ENCODE measurements around the gene WDR4.
"Not testable (repeated sequence)": the region's sequence is repeated elsewhere in the genome, so short reads cannot be mapped to it uniquely, and the experiment has no call there.

The WDR4 gene

GRCh38 chr21:42851812-42852665 lies 27.3 kb downstream of the WDR4 start:
- DNase-seq = no peak

- no peak for DNase-seq
Measured at GRCh38 chr21:42850866-42851391, 28.4 kb downstream of the WDR4 start.

DNA sequence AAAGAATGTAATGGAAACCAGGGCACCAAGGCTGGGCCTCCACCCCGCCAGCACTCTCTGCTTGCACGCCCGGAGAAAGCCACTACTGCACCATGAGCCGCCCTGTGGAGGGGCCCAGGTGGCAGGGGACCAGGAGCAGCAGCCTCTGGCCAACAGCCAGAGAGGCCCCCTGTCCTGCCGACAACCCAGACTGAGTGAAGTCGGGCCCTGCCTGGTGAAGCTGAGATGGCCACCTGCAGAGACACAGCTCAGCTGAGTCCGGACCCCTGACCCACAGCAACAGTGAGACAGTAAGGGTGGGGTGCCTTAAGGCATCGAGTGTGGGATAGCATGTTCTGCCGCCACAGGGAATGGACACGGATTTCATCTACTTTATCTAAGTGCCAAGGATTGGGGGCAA lies 28.9 kb downstream of the WDR4 start:
- no peak for DNase-seq

- no peak for DNase-seq
Measured at GRCh38 chr21:42849759-42850412, 29.5 kb downstream of the WDR4 start.

DNA sequence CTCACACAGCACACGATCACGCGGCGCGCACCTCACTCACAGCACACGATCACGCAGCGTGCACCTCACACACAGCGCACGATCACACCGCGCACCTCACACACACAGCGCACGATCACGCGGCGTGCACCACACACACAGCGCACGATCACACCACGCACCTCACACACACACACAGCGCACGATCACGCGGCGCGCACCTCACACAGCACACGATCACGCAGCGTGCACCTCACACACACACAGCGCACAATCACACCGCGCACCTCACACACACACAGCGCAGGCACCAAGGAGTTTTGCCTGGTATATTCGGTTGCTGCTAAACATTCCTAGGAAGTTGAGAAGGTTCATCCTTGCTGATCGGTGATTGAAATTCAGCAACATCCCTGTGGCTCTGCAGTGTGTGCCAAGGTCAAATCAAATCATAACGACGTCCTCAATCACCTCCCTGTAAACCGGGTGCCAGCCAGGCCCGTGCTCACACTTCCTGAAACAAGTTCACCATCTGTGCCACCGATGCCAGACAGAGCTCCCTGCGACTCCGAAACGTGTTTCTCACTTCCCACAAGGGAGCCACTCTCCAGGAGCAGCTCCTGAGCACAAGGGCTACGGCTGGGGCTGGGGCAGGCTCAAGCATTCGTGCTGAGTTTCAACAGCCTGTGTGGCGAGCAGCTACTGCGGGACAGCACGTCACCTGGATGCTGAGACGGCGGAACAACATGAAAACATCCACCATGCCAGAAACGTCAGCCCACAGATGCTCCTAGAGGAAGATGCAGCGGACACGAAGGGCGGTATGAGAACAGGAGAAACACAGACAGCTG lies 30.2 kb downstream of the WDR4 start:
- no peak for DNase-seq

GRCh38 chr21:42848144-42848931 lies 31.0 kb downstream of the WDR4 start:
- DNase-seq = not testable (repeated sequence)

DNA sequence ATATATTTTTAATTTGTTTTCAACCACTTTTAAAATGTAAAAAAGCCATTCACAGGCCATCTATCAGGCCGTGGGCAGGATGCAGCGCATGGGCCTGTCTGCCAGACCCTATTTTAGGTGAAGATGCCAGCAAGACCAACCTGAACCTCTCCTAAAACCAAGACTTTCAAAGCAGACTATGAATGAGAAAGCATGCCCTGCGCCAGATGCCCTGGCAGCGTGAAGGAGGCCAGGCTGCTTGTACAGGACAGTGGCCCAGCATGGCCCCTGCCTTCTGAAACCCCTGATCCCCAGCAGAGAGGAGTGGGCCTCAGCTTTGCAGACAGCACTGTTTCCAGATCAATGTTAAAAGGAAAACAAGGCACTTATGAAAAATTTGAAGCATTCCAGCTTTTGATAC lies 31.6 kb downstream of the WDR4 start:
- DNase-seq = no peak

DNA sequence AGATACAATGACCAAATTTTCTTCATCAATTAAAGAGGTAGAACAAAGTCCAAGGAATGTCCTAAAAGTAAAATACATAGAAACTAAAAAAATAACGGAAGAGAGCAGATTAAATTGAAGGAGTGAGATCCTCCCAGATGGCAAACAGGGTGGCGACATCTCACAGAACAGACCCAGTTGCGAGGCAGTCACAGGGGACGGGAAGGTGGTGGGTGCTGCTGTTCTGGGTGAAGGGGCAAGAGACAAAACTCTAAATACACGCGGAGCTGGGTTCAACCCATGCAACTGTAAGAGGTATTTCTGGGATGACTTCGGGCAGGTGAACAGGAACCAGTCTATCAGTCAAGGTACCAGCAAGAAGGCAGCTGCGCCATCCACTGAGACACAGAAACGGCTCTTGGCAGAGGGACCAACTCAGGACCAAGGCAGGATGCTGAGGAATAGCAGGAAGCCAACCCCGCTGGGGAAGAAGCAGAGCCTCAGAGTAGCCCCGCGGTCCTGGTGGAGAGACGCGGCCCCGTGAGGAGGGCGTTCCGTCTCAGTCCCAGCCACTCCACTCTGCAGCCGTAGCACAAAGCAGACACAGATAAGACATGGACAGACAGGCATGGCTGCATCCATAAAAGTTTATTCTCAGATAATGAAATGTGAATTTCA lies 32.2 kb downstream of the WDR4 start:
- DNase-seq = no peak

GRCh38 chr21:42846221-42846620 lies 33.1 kb downstream of the WDR4 start:
- no peak for DNase-seq

DNA sequence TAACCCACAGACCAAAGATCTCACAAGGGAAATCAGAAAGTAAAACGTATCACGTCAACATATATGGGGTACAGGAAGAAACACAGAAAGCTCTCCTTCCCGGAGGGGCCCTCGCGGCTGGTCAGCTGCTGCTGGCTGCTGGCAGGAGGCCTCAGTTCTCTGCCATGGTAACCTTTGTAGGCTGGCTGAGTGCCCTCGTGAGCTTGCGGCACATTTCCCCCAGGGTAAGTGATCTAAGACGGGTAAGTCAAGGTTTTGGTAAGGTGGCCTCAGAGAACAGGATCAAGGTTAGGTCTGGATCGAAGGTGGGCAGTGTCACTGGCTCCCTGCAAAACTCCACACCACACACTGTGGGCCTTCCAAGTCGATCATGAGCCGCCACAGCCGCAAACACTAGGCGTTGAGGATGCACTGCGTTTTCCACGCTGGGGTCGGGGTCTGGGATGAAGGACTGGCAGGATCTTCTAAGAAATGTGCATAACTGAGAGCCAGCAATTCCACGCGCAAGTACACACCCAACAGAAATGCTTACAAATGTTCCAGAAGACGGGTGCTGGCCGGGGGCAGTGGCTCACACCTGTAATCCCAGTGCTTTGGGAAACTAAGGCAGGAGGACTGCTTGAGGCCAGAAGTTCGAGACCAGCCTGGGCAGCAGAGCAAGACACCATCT lies 33.9 kb downstream of the WDR4 start:
- no peak for DNase-seq

DNA sequence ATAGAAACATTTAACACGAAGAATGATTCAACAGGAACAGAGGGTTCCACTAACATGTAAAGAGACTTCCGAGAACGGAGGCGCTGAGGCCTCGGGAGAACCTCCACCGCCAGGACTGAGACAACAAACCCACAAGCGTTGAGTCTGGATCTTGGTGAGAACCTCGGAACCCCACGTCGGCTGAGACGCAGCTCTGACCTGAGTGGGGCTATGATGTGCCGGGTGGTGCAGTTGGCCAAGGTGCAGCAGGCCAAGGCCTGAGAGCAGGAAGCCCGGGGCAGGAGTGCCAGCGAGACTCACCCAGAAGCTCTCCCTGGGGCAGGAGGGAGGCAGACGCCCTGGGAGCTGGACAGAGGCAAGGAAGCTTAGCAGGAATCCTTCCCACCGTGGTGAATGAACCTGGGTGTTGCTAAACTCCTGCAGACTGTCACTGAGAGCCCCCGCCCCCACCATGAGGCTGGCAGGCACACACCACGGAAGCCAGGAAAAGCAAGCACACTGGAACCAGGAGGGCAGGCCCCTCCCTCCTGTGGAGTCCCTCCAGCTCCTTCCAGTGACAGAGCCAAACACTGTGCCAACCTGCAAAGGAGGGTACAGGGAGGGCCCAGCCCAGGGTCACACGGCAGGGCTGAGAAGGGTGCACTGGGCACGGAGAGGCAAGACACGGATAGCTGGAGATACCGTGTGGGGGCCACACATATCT lies 34.8 kb downstream of the WDR4 start:
- no peak for DNase-seq

- DNase-seq = no peak
Measured at GRCh38 chr21:42843056-42843455, 36.3 kb downstream of the WDR4 start.

DNA sequence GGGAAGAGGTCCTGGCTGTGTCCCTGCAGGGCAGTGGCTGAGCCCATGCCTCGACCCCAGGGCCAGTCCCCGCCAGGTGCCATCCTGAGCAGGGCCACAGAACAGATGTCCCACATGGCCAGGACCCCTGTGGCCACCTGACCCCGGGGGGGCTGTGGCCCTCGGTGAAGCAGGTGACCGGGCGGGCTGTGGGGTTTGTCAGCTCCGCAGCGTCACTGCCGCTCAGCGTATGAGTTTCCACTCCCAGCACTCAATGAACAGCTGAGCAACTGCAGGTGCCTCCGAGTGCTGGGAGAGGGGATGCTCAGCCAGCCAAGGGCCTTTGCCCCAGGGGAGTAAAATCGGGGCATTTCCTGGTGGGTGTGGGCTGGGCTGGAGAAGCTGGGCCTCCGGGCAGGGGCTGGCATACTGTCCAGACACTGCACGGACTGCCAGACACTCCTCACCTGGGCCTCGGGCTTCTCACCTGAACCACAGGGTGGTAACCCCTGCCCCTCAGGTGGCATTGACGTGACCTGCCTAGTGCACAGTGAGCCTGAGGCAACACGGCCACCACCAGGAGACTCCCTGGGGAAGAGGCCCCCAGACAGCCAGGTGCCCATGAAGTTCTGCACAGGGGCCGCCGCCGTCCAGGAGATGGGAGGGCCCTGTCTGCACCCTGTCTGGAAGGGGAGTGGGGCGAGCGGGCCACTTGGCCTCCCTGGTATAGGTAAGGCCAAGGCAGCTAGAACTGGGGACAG lies 37.3 kb downstream of the WDR4 start:
- not testable (repeated sequence) for DNase-seq

DNA sequence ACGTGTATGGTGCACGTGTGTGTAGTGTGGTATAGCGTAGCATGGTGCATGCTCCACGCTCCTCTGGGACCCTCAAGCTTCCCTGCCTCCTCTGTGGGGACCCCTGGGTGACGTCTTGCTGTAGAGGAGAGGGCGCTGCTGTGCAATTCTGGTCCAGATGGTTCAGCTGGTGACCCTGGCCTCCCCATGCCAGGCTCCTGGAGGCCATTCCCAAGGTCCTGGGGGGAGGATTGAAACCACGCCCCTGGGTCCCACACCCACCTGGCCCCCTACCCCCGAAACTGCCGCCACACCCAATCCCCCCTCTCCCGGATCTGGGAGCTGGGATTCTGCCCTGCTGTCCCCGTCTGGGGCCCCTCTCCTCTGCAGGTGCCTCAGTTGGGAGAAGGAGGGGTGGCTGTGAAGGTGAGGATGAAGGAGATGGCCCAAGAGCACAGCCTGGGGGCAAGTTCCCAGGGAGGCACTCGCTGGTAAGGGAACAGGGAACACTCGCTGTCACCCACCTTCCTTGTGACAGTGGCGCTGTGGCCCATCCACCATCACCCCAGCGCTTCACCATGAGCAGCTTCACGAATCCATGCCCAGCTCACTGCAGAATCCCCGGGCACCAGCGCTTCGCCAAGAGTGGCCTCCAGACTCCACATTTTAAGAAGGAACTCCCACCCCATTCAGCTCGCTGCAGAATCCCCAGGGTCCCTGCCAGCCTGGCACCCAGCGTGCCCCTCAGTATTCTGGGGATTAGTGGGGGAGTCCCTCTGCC lies 38.0 kb downstream of the WDR4 start:
- no peak for DNase-seq

DNA sequence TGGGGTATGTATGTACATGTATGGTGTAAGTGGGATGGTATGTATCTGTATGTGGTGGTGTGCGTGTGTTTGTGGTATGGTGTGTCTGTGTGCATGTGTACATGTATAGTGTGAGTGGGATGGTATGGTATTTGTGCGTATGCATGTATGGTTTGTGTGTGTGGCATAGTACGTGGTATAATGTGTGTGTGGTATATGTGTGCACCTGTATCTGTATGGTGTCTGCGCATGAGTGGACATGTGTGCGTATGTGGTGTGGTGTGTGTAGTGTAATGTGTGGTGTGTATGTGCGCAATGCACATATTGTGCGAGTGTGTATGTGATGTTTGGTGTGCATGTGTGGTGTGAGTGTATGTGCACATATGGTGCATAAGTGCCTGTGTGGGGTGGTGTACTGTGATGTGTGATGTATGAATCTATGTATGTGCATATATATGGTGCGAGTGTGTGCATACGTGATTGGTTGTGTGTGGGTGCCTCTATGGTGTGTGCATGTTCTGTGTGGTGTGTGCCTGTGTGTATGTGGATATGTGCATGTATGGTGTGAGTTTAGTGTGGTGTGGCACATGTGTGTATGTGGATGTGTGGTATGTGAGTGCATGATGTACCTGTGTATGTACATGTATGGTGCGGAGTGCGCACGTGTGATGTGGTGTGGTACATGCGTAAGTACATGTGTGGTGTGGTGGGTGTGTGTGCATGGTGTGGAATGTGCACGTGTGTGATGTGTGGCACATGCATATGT lies 38.8 kb downstream of the WDR4 start:
- no peak for DNase-seq

DNA sequence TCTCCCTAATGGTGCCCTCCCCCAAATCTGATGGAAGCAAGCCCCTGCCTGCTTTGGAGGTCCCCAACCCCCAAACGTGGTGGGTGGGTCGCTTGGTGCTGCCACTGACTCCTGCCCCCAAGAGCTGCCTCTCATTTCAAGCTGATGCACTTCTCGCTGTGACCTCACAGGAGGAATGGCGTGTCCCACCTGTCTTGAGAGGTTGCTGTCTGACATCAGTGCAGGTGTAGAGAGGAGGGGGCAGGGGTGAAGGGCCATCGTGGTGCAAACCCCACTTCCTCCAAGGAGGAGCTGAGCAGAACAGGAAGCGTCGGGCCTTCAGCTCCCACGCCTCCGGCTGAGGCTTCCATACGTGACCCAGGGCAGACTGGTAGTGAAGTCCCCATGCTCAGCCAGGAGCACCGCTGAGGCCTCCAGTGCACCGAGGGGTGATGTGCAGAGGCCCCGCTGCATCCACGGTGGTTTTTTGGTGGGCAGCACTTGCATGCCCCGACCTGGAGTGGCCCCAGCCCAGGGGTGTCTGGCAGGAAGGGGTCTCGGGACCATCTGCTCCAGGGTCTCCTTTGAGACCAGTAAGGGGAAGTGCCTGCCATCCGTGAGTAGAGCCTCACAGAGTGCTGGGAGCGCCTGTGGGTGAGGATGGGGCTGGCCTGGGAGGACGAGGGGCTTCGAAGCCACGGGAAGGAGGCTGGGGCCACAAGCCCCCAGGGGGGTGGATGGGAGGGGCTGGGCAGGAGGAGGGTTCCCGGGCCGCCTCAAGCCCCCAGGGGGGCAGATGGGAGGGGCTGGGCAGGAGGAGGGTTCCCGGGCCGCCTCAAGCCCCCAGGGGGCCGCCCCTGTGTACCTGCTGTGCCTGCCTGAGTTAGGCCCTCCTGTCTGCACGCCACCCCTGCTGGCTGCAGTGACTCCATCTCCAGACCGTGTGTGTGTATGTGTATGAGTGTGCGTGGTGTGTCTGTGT lies 39.8 kb downstream of the WDR4 start:
- DNase-seq = no peak

DNA sequence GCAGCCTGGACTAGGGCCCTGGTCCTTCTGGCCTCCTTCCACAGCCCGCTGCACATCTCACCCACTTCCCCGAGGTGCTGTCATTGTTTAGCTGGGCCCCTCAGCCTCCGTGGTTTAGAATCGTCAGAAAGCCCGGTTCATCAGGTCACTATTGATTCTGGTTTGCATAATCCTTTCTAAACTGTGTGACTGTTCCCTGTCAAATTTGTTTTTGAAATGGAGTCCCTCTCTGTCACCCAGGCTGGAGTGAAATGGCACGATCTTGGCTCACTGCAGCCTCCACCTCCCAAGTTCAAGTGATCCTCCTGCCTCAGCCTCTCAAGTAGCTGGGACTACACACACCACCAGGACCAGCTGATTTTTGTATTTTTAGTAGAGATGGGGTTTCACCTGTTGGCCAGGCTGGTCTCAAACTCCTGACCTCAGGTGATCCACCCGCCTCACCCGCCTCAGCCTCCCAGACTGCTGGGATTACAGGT lies 41.1 kb downstream of the WDR4 start:
- not testable (repeated sequence) for DNase-seq
